GM19455 (cell line): ENCODE measurements around the gene ZNF609.
"Not testable (repeated sequence)": the region's sequence is repeated elsewhere in the genome, so short reads cannot be mapped to it uniquely, and the experiment has no call there.

Experiments used
- ATAC-seq: cut with Tn5 transposase; IDR thresholded peaks from one replicate; pipeline ENCODE4 v1.9.1; 2021; ENCODE audit not compliant: unreplicated experiment

The ZNF609 gene

GRCh38 chr15:64617727-64618126 lies 157.3 kb downstream of the ZNF609 start:
- no peak for ATAC-seq

- no peak for ATAC-seq
Observed at GRCh38 chr15:64618138-64618537, 157.8 kb downstream of the ZNF609 start.

GRCh38 chr15:64618540-64618939 lies 158.2 kb downstream of the ZNF609 start:
- no peak for ATAC-seq

- no peak for ATAC-seq
Observed at GRCh38 chr15:64619880-64620839, 159.8 kb downstream of the ZNF609 start.

- no peak for ATAC-seq
Observed at GRCh38 chr15:64621056-64621455, 160.7 kb downstream of the ZNF609 start.

GRCh38 chr15:64622410-64623260 lies 162.3 kb downstream of the ZNF609 start:
- no peak for ATAC-seq

- no peak for ATAC-seq
Observed at GRCh38 chr15:64623347-64623996, 163.1 kb downstream of the ZNF609 start.

GRCh38 chr15:64624242-64624641 lies 163.9 kb downstream of the ZNF609 start:
- ATAC-seq: no peak

GRCh38 chr15:64629063-64629462 lies 168.7 kb downstream of the ZNF609 start:
- ATAC-seq: no peak

- no peak for ATAC-seq
Observed at GRCh38 chr15:64630396-64631107, 170.2 kb downstream of the ZNF609 start.

GRCh38 chr15:64632639-64633038 lies 172.3 kb downstream of the ZNF609 start:
- ATAC-seq: not testable (repeated sequence)

GRCh38 chr15:64633332-64633731 lies 173.0 kb downstream of the ZNF609 start:
- ATAC-seq: no peak

GRCh38 chr15:64634027-64634426 lies 173.6 kb downstream of the ZNF609 start:
- peak; percentile 64 for ATAC-seq

GRCh38 chr15:64634576-64635498 lies 174.5 kb downstream of the ZNF609 start:
- ATAC-seq: peak; percentile 67

- ATAC-seq: no peak
Observed at GRCh38 chr15:64635499-64636495, 175.4 kb downstream of the ZNF609 start.

GRCh38 chr15:64636556-64636955 lies 176.2 kb downstream of the ZNF609 start:
- no peak for ATAC-seq

- ATAC-seq: no peak
Observed at GRCh38 chr15:64637412-64637811, 177.0 kb downstream of the ZNF609 start.

GRCh38 chr15:64639744-64640143 lies 179.4 kb downstream of the ZNF609 start:
- ATAC-seq: not testable (repeated sequence)
